HUES64 (cell line): Measurements from ENCODE around the gene RGP1.

Experiments used
- H3K27ac ChIP-seq: 2 replicates; pipeline ENCODE4 v1.7.0; 2013; ENCODE audit warnings: low read depth, low read length, inconsistent platforms
- H3K27me3 ChIP-seq: 2 replicates; pipeline ENCODE4 v1.6.1; 2013; ENCODE audit warnings: mild to moderate bottlenecking, low read length; ENCODE audit not compliant: insufficient read depth
- H3K36me3 ChIP-seq: 2 replicates; pipeline ENCODE4 v1.6.1; 2013; ENCODE audit warnings: mild to moderate bottlenecking, low read length; ENCODE audit not compliant: insufficient read depth
- H3K4me1 ChIP-seq: 2 replicates; pipeline ENCODE4 v1.6.1; 2013; ENCODE audit warnings: mild to moderate bottlenecking, low read length, moderate library complexity; ENCODE audit not compliant: insufficient read depth
- H3K4me3 ChIP-seq: 2 replicates; pipeline ENCODE4 v1.5.1; 2013; ENCODE audit warnings: mild to moderate bottlenecking, low read length, moderate library complexity
- H3K9ac ChIP-seq: 2 replicates; pipeline ENCODE4 v1.6.1; 2013; ENCODE audit warnings: mild to moderate bottlenecking, low read depth, low read length
- H3K9me3 ChIP-seq: 2 replicates; pipeline ENCODE4 v1.6.1; 2013; ENCODE audit warnings: low read depth, low read length; ENCODE audit not compliant: insufficient read depth
- WGBS: fragments of 150-250, 120-280 bp; methylation state at CpG from one replicate; pipeline ENCODE4 v1.1.7; 2013; ENCODE audit warnings: missing lambda C conversion rate; 5-methylcytosine and 5-hydroxymethylcytosine counted together

The RGP1 gene

GRCh38 chr9:35732800-35733541 lies 16.1 kb upstream of the RGP1 start:
- Histone ChIP-seq H3K36me3 (peaks cover 42% of the 10 kb centered on the region), H3K27ac (peak overlapping the region; percentile 97), H3K4me1 (peaks cover 40% of the 10 kb centered on the region), H3K4me3 (peak overlapping the region; percentile 88), H3K9me3 (no peaks in the 10 kb centered on the region), H3K9ac (peak overlapping the region; percentile 71), H3K27me3 (no peaks in the 10 kb centered on the region)
- 2% methylated on average over 12 of the region's 14 CpGs for WGBS

GRCh38 chr9:35734096-35734495 lies 15.0 kb upstream of the RGP1 start:
- no peaks in the 10 kb centered on the region for H3K9me3 ChIP-seq
- no peak overlapping the region for H3K9ac ChIP-seq
- H3K4me3 ChIP-seq = no peak overlapping the region
- H3K27ac ChIP-seq = no peak overlapping the region
- WGBS = 89% methylated on average over 3 of the region's 3 CpGs
- no peaks in the 10 kb centered on the region for H3K27me3 ChIP-seq
- peaks cover 53% of the 10 kb centered on the region for H3K36me3 ChIP-seq
- peaks cover 29% of the 10 kb centered on the region for H3K4me1 ChIP-seq

GRCh38 chr9:35736201-35736633 lies 12.9 kb upstream of the RGP1 start:
- no peak overlapping the region for H3K9ac ChIP-seq
- peaks cover 74% of the 10 kb centered on the region for H3K36me3 ChIP-seq
- peaks cover 8% of the 10 kb centered on the region; the same call in 1 of the 2 replicates for H3K4me1 ChIP-seq
- H3K27ac ChIP-seq = peak overlapping the region; percentile 34; the same call in 1 of the 2 replicates
- WGBS = 69% methylated on average over 5 of the region's 5 CpGs
- H3K4me3 ChIP-seq = no peak overlapping the region
- no peaks in the 10 kb centered on the region for H3K9me3 ChIP-seq
- no peaks in the 10 kb centered on the region for H3K27me3 ChIP-seq

- 92% methylated on average over 7 of the region's 7 CpGs for WGBS
- Histone ChIP-seq H3K4me3 (no peak overlapping the region), H3K9me3 (no peaks in the 10 kb centered on the region), H3K36me3 (peaks cover 81% of the 10 kb centered on the region), H3K4me1 (peaks cover 6% of the 10 kb centered on the region; the same call in 1 of the 2 replicates), H3K27me3 (no peaks in the 10 kb centered on the region), H3K9ac (no peak overlapping the region), H3K27ac (no peak overlapping the region)
Measured at GRCh38 chr9:35737143-35737542, 11.9 kb upstream of the RGP1 start.

GRCh38 chr9:35738186-35738585 lies 10.9 kb upstream of the RGP1 start:
- 95% methylated on average over 4 of the region's 4 CpGs for WGBS
- Histone ChIP-seq H3K27me3 (no peaks in the 10 kb centered on the region), H3K9me3 (no peaks in the 10 kb centered on the region), H3K9ac (no peak overlapping the region), H3K4me1 (peaks cover 6% of the 10 kb centered on the region; the same call in 1 of the 2 replicates), H3K4me3 (no peak overlapping the region), H3K36me3 (peaks cover 92% of the 10 kb centered on the region), H3K27ac (no peak overlapping the region)

- H3K4me3 ChIP-seq = no peak overlapping the region
- no peaks in the 10 kb centered on the region for H3K9me3 ChIP-seq
- H3K9ac ChIP-seq = no peak overlapping the region
- H3K4me1 ChIP-seq = no peaks in the 10 kb centered on the region
- peaks cover 93% of the 10 kb centered on the region for H3K36me3 ChIP-seq
- 95% methylated on average over 7 of the region's 7 CpGs for WGBS
- no peak overlapping the region for H3K27ac ChIP-seq
- H3K27me3 ChIP-seq = no peaks in the 10 kb centered on the region
Measured at GRCh38 chr9:35738924-35739323, 10.2 kb upstream of the RGP1 start.

GRCh38 chr9:35740243-35740642 lies 8.8 kb upstream of the RGP1 start:
- Histone ChIP-seq H3K9ac (no peak overlapping the region), H3K4me3 (no peak overlapping the region), H3K27ac (no peak overlapping the region), H3K4me1 (no peaks in the 10 kb centered on the region), H3K36me3 (peaks cover 94% of the 10 kb centered on the region), H3K27me3 (no peaks in the 10 kb centered on the region), H3K9me3 (no peaks in the 10 kb centered on the region)
- WGBS = 93% methylated on average over 6 of the region's 6 CpGs

GRCh38 chr9:35741740-35742139 lies 7.3 kb upstream of the RGP1 start:
- Histone ChIP-seq H3K4me3 (no peak overlapping the region), H3K27me3 (no peaks in the 10 kb centered on the region), H3K27ac (no peak overlapping the region), H3K36me3 (peaks cover 87% of the 10 kb centered on the region), H3K9ac (no peak overlapping the region), H3K4me1 (peaks cover 2% of the 10 kb centered on the region; the same call in 1 of the 2 replicates), H3K9me3 (no peaks in the 10 kb centered on the region)
- 96% methylated on average over 7 of the region's 7 CpGs for WGBS

- Histone ChIP-seq H3K9me3 (no peaks in the 10 kb centered on the region), H3K27me3 (no peaks in the 10 kb centered on the region), H3K4me3 (no peak overlapping the region), H3K4me1 (peaks cover 11% of the 10 kb centered on the region), H3K36me3 (peaks cover 70% of the 10 kb centered on the region), H3K27ac (no peak overlapping the region), H3K9ac (no peak overlapping the region)
- 90% methylated on average over 2 of the region's 2 CpGs for WGBS
Measured at GRCh38 chr9:35743452-35743851, 5.6 kb upstream of the RGP1 start.

- 95% methylated on average over 8 of the region's 8 CpGs for WGBS
- H3K4me1 ChIP-seq = peaks cover 11% of the 10 kb centered on the region
- H3K4me3 ChIP-seq = no peak overlapping the region
- no peak overlapping the region for H3K27ac ChIP-seq
- H3K27me3 ChIP-seq = no peaks in the 10 kb centered on the region
- H3K9ac ChIP-seq = no peak overlapping the region
- peaks cover 65% of the 10 kb centered on the region for H3K36me3 ChIP-seq
- H3K9me3 ChIP-seq = no peaks in the 10 kb centered on the region
Measured at GRCh38 chr9:35743880-35744518, 5.1 kb upstream of the RGP1 start.

GRCh38 chr9:35745569-35745968 lies 3.5 kb upstream of the RGP1 start:
- H3K9ac ChIP-seq = no peak overlapping the region
- H3K4me3 ChIP-seq = no peak overlapping the region
- H3K4me1 ChIP-seq = peaks cover 14% of the 10 kb centered on the region
- H3K9me3 ChIP-seq = no peaks in the 10 kb centered on the region
- 97% methylated on average over 1 of the region's 1 CpG for WGBS
- no peak overlapping the region for H3K27ac ChIP-seq
- peaks cover 49% of the 10 kb centered on the region for H3K36me3 ChIP-seq
- H3K27me3 ChIP-seq = no peaks in the 10 kb centered on the region
